ENCODE measurements around the gene SOX6. TPM values are rescaled to one million over a fixed set of nuclear protein-coding genes. Genes with fewer than 3 reads are reported as not detected.

Gene SOX6
- polyA plus RNA-seq, 3 donors, result 20.4 to 29.3 (median 24.1) TPM

DNA sequence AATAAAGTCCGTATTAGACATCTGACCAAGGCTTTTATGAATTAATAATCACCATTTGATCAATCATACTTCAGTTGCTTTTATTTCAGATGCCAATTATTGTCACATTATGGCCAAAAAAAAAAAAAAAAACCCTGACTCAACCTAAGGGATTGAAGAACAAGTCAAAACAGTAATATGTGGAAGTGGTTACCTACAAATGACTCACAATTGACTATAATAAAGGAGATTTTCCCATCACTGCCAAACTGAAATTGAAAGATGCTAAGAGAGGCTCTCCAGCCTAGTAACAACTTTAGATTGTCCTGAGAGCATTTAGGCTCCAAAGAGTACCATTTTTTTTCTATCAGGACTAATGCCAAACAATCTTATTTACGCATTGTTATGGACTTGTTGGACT lies 35.2 kb downstream of the SOX6 start:
- no peak for DNase-seq

- DNase-seq, result no peak
Measured at GRCh38 chr11:16318320-16318719, 38.0 kb downstream of the SOX6 start.

DNA sequence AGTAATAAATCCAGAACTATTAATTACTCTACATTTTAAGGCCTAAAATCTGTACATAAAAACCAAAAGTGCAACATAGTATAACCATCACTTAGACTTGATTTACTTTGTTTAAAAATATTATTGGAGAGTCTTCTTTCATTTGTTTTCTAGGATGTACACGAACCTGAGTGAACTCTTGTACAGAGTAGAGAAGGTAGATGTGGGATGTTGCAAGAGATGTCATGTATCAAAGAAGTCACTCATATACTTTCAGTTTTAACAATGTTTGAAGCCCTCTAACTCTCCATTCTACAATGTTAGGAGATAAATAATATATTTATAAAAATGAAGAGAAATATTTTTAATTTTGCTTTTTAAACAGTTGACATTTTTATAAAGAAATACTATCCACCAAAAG lies 38.6 kb downstream of the SOX6 start:
- DNase-seq, result no peak

- no peak for DNase-seq
Measured at GRCh38 chr11:16313846-16314245, 42.5 kb downstream of the SOX6 start.

GRCh38 chr11:16312233-16312765 lies 44.0 kb downstream of the SOX6 start:
- no peak for DNase-seq

GRCh38 chr11:16311831-16312230 lies 44.5 kb downstream of the SOX6 start:
- DNase-seq, result no peak

- DNase-seq, result no peak
Measured at GRCh38 chr11:16310943-16311342, 45.4 kb downstream of the SOX6 start.

DNA sequence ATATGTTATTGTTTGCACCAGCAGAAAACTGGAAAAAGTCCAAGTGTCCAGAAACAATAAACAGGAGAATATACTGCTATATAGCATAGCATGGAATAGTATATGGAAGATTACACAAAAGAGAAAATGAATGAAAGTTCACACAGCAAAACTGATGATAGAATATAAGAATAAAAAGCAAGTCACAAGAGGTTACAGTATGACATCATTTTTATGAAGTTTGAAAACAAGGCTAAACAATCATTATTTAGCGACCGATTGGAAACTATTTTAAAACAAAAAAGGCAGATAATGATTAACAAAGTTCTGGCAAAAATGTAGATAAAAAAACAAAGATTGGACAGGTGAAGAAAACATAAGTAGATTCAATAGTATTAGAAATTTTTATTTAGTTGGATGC lies 47.1 kb downstream of the SOX6 start:
- no peak for DNase-seq

- no peak for DNase-seq
Measured at GRCh38 chr11:16301462-16301861, 54.9 kb downstream of the SOX6 start.

GRCh38 chr11:16299884-16300782 lies 56.2 kb downstream of the SOX6 start:
- DNase-seq, result no peak

DNA sequence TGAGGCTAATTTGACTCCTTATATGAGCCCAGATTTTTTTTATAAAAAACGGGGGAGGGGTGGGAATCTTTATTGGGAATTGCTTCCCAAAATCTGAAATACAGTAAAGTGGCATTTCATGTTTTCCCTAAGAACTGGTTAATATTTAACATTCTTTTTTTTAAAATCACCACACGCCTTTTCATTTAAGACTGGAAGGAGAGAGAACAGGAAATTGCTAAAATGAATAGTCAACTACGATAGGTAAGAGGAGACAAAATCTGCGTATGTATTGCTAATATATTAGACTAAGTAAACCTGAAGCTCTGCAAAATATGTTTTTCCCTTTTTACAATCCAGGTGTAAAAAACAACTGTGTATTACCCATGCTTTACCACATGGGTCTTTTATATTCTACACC lies 57.0 kb downstream of the SOX6 start:
- no peak for DNase-seq

DNA sequence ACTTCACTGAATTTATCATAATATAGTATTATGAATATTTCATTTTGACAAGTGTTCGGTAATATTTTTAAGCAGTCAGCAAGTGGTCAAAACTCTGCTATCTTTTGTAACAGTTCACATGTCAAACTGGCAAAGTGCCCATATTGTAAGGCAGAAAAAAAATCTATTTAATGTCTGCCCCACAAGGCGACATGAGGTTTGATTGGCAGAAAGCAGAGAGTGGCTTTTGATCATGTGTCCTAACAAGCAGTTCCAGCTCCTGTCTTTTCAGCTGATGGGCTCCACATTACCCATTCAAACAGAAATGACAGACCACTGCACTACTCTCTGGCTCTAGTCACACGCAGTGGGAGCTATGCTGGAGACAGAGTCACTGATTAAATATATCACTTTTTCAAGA lies 59.0 kb downstream of the SOX6 start:
- DNase-seq, result no peak

GRCh38 chr11:16296273-16296672 lies 60.1 kb downstream of the SOX6 start:
- DNase-seq, result no peak

GRCh38 chr11:16295592-16295991 lies 60.8 kb downstream of the SOX6 start:
- peak; percentile 45 for DNase-seq

- peak; percentile 58 for DNase-seq
Measured at GRCh38 chr11:16293204-16293681, 63.1 kb downstream of the SOX6 start.

DNA sequence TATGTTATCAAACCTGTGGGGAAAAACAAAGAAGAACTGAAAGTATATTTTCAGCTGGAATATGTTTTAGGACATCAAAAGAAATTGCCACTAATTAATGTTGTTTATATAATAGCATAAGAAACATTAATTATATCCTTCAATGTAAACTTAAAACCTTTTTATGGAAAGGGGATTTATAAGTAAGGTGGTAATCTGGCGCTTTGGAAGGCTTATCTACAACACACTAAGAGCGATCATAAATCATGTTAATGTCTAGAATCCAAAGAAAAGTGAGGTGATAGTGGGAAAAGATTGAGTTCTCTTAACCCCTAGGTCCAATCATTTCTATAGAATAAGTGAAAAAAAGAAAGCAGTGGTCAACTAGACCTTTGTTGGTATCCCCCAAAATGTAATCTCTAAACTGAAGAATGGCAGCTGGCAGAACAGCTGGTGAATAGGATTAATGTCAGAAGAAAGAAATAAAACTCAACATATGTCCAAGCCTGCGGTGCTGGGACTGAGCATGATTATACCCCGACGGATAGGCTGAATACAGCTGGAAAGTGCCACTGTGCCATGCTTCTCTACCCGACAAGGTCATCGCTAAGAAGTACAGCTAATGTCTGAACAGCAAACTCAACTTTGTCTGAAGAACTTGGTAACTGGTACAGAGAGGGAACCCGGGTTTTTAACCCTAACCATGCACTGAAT lies 64.0 kb downstream of the SOX6 start:
- DNase-seq, result no peak

DNA sequence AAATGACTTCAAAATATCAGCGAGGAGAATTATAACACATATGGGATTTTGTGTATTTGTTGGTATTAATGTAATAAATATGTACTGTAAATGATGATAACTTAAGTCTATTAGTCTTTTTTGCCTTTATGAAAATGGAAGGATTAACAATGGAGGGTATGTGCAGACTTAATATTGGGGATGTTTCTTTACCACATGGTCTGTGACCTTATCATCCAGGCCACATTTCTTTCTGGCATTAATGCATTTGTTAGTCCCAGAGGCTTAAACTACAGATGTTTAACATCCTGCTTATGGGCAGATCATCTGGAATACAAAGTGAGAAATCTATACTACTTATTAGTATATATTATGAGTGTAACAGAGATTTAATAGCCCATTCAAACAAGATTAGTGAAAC lies 64.6 kb downstream of the SOX6 start:
- no peak for DNase-seq

- DNase-seq, result no peak
Measured at GRCh38 chr11:16289541-16289940, 66.8 kb downstream of the SOX6 start.

GRCh38 chr11:16287630-16288280 lies 68.6 kb downstream of the SOX6 start:
- peak; percentile 22 for DNase-seq

DNA sequence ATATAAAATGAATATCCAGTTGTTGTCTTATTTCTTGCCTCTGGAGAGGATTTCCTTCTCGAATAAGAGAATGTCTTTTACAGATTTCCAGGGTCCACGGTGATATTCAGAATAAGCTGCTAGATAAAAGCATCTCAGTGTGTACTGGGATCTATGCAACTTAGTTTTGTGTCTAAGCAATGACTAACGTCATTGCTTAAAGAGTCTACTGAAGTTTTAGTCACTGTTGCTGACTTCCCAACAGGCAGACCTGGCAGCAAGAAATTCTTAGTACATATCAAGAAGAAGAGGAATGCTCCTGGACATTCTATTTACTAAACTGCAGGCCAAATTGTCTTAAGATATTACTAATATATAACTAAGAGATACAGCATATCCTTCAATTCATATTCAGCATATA lies 70.3 kb downstream of the SOX6 start:
- DNase-seq, result no peak

- DNase-seq, result no peak
Measured at GRCh38 chr11:16280256-16280682, 76.1 kb downstream of the SOX6 start.

GRCh38 chr11:16279524-16279923 lies 76.8 kb downstream of the SOX6 start:
- DNase-seq, result no peak

Measured in renal pelvis (tissue), 4 donors.